ENCODE results near the gene NMU.

Gene NMU

GRCh38 chr4:55546506-55546755, 89.7 kb downstream of the NMU start:
- no peak for DNase-seq (ENCODE audit: low spot score)
- in situ Hi-C loops (cut with MboI; ENCODE audit: low sequenced_read_pairs, unreplicated experiment): no loop called here
- TF ChIP-seq CTCF (IDR thresholded peaks at IDR 0.05; ENCODE audit: borderline replicate concordance, control extremely low read depth, extremely low read depth, insufficient read depth, missing control alignments): no peak

- peak; percentile 79 for DNase-seq (ENCODE audit: low spot score)
- TF ChIP-seq CTCF (IDR thresholded peaks at IDR 0.05; ENCODE audit: borderline replicate concordance, control extremely low read depth, extremely low read depth, insufficient read depth, missing control alignments): no peak
- in situ Hi-C loops (cut with MboI; ENCODE audit: low sequenced_read_pairs, unreplicated experiment): no loop called here
These were observed 90.2 kb downstream of the NMU start for GRCh38 chr4:55545641-55546505.

Measured in GM13976 (cell line).